ENCODE results near the gene TNPO1. TPM values are rescaled to one million over a fixed set of nuclear protein-coding genes. Genes with fewer than 3 reads are reported as not detected.

TNPO1 gene
- total RNA-seq, 2 experiments from 2014 or later, result 69.6 to 74.7 TPM

DNA sequence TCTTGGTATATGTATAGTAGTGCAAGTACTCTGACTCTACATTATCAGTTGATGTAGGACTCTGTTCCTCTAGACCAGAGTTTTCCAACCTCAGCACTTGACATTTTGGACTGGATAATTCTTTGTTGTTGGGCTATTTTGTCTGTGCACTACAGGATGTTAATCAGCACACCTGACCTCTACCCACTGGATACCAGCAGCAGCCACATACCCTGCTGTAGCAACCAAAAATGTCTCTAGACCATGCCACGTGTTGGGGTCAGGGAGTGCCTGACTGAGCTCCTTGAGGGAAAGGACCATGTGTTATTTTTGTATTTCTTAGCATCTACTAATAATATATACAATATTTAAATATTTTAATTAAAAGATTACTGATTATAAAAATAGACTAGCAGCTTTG, 42.7 kb downstream of the TNPO1 start:
- H3K27me3 ChIP-seq (ENCODE audit: control insufficient read depth in 1 of 2, insufficient read depth in 2 of 2, low read length in 2 of 2), result no peaks in the 10 kb centered on the region
- ATAC-seq (ENCODE audit: poor library complexity) (no peak), DNase-seq (no peak)
- no peak overlapping the region for H3K27ac ChIP-seq (ENCODE audit: low read depth in 1 of 2, low read length in 2 of 2)
- H3K36me3 ChIP-seq (ENCODE audit: insufficient read depth, low read length), result peaks cover 75% of the 10 kb centered on the region
- H3K27me3 Mint-ChIP-seq, result no peaks in the 10 kb centered on the region
- H3K4me3 ChIP-seq (ENCODE audit: low read length), result no peak overlapping the region
- H3K4me3 Mint-ChIP-seq, result no peak overlapping the region
- H3K9me3 ChIP-seq (ENCODE audit: control insufficient read depth in 1 of 2, insufficient read depth in 1 of 2, low read length in 2 of 2), result no peaks in the 10 kb centered on the region
- H3K4me1 ChIP-seq (ENCODE audit: insufficient read depth, low read length), result peaks cover 4% of the 10 kb centered on the region
- TF ChIP-seq, protein P1, sequence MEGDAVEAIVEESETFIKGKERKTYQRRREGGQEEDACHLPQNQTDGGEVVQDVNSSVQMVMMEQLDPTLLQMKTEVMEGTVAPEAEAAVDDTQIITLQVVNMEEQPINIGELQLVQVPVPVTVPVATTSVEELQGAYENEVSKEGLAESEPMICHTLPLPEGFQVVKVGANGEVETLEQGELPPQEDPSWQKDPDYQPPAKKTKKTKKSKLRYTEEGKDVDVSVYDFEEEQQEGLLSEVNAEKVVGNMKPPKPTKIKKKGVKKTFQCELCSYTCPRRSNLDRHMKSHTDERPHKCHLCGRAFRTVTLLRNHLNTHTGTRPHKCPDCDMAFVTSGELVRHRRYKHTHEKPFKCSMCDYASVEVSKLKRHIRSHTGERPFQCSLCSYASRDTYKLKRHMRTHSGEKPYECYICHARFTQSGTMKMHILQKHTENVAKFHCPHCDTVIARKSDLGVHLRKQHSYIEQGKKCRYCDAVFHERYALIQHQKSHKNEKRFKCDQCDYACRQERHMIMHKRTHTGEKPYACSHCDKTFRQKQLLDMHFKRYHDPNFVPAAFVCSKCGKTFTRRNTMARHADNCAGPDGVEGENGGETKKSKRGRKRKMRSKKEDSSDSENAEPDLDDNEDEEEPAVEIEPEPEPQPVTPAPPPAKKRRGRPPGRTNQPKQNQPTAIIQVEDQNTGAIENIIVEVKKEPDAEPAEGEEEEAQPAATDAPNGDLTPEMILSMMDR (IDR thresholded peaks at IDR 0.05), result no peak
- H3K36me3 Mint-ChIP-seq (ENCODE audit: low read depth), result peaks cover 97% of the 10 kb centered on the region
- POLR2A ChIA-PET, result no interaction called here
- no peaks in the 10 kb centered on the region for H3K9me3 Mint-ChIP-seq
- no peak overlapping the region for H3K27ac Mint-ChIP-seq
- peaks cover 62% of the 10 kb centered on the region for H3K4me1 Mint-ChIP-seq (ENCODE audit: low read depth)
- CTCF ChIA-PET, result no interaction called here
- intact Hi-C loops (cut with DNase I, micrococcal nuclease), result no loop called here

DNA sequence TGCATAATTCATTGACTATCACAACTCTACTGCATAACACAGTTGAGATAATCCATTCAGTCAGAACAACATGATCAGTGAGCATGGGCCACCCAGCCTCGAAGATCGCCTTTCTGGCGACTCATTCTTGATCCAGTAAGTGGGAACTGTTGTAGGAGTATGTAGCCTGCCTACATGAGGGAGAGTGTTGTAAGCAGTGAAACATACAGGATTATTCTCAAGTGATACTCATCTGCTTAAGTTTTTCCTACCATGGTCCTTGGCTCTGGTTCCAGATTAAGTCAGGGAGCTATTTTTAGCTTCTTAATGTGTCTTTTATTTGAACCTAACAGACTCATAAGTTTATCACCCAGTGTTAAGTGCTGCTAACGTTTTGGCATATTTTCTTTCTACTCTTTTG, 44.0 kb downstream of the TNPO1 start:
- H3K36me3 Mint-ChIP-seq (ENCODE audit: low read depth), result peaks cover 94% of the 10 kb centered on the region
- POLR2A ChIA-PET, result interaction anchor here (0.7 to 1.7 kb wide), 2 partner anchors 11 to 44 kb away, joined by 4 to 5 read pairs; partner anchors contain the start of gene TNPO1
- TF ChIP-seq, protein P1 (IDR thresholded peaks at IDR 0.05), result no peak

DNA sequence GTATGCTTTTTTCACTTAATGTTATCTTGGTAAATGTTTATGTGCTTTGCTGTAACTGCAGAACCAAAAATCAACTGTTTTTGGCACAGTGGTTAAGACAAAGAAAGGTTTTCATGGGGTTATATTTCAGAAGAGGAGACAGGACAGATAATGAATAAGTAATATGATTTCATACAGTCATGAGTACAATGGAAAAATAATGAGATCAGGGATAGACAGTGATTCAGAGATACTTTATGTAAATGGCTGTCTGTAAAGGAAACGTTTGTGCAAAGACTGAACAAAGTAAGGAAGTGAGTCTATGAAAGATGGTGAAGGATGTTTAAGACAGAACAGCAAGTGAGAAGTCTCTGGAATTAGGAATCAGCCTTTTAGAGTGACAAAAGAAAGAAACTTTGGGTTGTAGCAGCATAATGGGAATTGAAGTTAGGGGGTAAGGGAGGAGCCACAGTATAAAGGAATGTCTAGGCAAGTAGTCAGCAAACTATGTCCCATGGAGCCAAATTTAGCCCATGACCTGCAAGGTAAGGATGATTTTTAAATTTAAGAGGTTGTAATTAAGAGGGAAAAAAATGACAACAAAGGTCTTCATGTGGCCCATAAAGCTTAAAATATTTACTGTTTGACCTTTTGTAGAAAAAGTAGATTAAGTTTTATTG, 55.0 kb downstream of the TNPO1 start:
- no peak overlapping the region for H3K27ac Mint-ChIP-seq
- Histone ChIP-seq H3K4me3 (ENCODE audit: low read length) (no peak overlapping the region), H3K27me3 (ENCODE audit: control insufficient read depth in 1 of 2, insufficient read depth in 2 of 2, low read length in 2 of 2) (no peaks in the 10 kb centered on the region), H3K4me1 (ENCODE audit: insufficient read depth, low read length) (no peaks in the 10 kb centered on the region), H3K36me3 (ENCODE audit: insufficient read depth, low read length) (peaks cover 63% of the 10 kb centered on the region), H3K9me3 (ENCODE audit: control insufficient read depth in 1 of 2, insufficient read depth in 1 of 2, low read length in 2 of 2) (no peaks in the 10 kb centered on the region), H3K27ac (ENCODE audit: low read depth in 1 of 2, low read length in 2 of 2) (no peak overlapping the region)
- TF ChIP-seq, protein P1 (IDR thresholded peaks at IDR 0.05), result no peak
- intact Hi-C loops (cut with DNase I, micrococcal nuclease), result no loop called here
- H3K36me3 Mint-ChIP-seq (ENCODE audit: low read depth), result peaks cover 92% of the 10 kb centered on the region
- ChIA-PET CTCF (no interaction called here), POLR2A (no interaction called here)
- no peak overlapping the region for H3K4me3 Mint-ChIP-seq
- ATAC-seq (ENCODE audit: poor library complexity), result no peak
- H3K9me3 Mint-ChIP-seq, result no peaks in the 10 kb centered on the region
- no peaks in the 10 kb centered on the region for H3K27me3 Mint-ChIP-seq
- H3K4me1 Mint-ChIP-seq (ENCODE audit: low read depth), result peaks cover 30% of the 10 kb centered on the region
- no peak for DNase-seq

More for the DNA sequence above, 44.0 kb downstream of the TNPO1 start:
- Histone ChIP-seq H3K4me3 (ENCODE audit: low read length) (no peak overlapping the region), H3K36me3 (ENCODE audit: insufficient read depth, low read length) (peaks cover 85% of the 10 kb centered on the region), H3K4me1 (ENCODE audit: insufficient read depth, low read length) (peaks cover 4% of the 10 kb centered on the region), H3K27me3 (ENCODE audit: control insufficient read depth in 1 of 2, insufficient read depth in 2 of 2, low read length in 2 of 2) (no peaks in the 10 kb centered on the region), H3K27ac (ENCODE audit: low read depth in 1 of 2, low read length in 2 of 2) (no peak overlapping the region), H3K9me3 (ENCODE audit: control insufficient read depth in 1 of 2, insufficient read depth in 1 of 2, low read length in 2 of 2) (no peaks in the 10 kb centered on the region)
- no peaks in the 10 kb centered on the region for H3K27me3 Mint-ChIP-seq
- DNase-seq (no peak), ATAC-seq (ENCODE audit: poor library complexity) (no peak)
- CTCF ChIA-PET, result no interaction called here
- H3K4me3 Mint-ChIP-seq, result no peak overlapping the region
- H3K27ac Mint-ChIP-seq, result no peak overlapping the region
- peaks cover 52% of the 10 kb centered on the region for H3K4me1 Mint-ChIP-seq (ENCODE audit: low read depth)
- H3K9me3 Mint-ChIP-seq, result no peaks in the 10 kb centered on the region
- intact Hi-C loops (cut with DNase I, micrococcal nuclease), result no loop called here

Data from CD4-positive, alpha-beta T cell (primary cell).